ENCODE data around the gene KRIT1.

DNA sequence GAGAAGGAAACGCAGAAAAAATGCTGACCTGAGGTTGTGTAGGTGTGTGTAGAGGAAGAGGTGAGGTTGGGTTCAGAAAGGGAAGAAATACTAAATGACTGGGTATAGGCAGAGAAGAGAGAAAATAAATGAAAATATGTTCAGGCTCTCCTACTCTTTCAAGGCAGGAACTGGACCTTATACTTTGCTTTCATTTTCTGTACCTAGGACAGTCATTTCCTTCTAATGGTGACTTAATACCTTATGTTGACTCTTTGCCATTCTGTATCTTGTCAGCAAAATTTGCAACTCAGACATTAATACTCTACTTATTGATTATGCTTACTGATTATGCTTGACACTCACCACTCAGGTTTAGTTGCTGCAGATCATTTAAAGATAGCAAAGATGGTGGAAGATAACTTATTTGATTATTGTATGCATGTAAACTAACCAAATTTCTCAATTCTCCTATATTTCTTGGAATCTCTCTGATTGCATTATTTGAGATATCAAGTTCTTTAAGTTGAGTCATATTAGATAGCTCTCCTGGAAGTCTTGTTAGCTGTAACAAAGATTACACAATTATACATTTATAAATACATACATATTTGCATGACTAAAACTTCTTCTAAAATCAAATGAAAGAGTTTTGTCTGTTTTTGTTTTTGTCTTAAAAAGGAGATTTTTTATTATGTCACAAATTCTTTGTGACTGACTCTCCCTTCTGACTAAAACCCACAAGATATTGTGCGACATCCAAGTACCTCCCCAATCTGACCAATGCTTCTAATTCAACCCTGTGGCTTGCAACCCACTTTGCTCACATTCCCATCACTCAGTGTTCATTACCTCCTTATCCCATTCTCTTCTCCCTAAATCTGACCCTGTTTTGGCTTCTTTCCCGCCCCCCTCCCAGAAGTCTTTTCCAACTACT is 86.8 kb downstream of the KRIT1 start:
- TF ChIP-seq, protein P1, sequence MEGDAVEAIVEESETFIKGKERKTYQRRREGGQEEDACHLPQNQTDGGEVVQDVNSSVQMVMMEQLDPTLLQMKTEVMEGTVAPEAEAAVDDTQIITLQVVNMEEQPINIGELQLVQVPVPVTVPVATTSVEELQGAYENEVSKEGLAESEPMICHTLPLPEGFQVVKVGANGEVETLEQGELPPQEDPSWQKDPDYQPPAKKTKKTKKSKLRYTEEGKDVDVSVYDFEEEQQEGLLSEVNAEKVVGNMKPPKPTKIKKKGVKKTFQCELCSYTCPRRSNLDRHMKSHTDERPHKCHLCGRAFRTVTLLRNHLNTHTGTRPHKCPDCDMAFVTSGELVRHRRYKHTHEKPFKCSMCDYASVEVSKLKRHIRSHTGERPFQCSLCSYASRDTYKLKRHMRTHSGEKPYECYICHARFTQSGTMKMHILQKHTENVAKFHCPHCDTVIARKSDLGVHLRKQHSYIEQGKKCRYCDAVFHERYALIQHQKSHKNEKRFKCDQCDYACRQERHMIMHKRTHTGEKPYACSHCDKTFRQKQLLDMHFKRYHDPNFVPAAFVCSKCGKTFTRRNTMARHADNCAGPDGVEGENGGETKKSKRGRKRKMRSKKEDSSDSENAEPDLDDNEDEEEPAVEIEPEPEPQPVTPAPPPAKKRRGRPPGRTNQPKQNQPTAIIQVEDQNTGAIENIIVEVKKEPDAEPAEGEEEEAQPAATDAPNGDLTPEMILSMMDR (IDR thresholded peaks at IDR 0.05) = no peak
- TF ChIP-seq POLR2A (IDR thresholded peaks at IDR 0.05) (no peak), EP300 (IDR thresholded peaks at IDR 0.05) (no peak), POLR2AphosphoS5 (IDR thresholded peaks at IDR 0.05) (no peak)

Data from stomach (tissue), 4 donors.